Endothelial cell of umbilical vein (primary cell): ENCODE data around the gene MRTFA. TPM values are rescaled to one million over a fixed set of nuclear protein-coding genes. Genes with fewer than 3 reads are reported as not detected.
A peak's percentile ranks its signal among the peaks of the same experiment; 100 is the strongest.

Experiments
- BruUV-seq: library from RNA; stranded (reverse); fragments of 400-500 nt; replicated peaks from 2 replicates; lab custom pipeline; 2021; lab: Mats Ljungman, UMichigan
- CTCF ChIA-PET: fragments of 300-600, 350-600 bp; sonication (Branson Sonifier 250); formaldehyde crosslinking; loops from one replicate; lab custom pipeline; 2021; ENCODE audit warnings: antibody characterized with exemption, inconsistent platforms; lab: Charles Lee
- POLR2A ChIA-PET: fragments of 300-600, 350-600 bp; sonication (Branson Sonifier 250); formaldehyde crosslinking; loops from one replicate; lab custom pipeline; 2021; ENCODE audit warnings: antibody characterized with exemption, inconsistent platforms; lab: Charles Lee
- DNase-seq: peaks from one replicate; pipeline ENCODE4 v3.0.0-alpha.2; 2011; ENCODE audit warnings: low read depth, low spot score
- FAIRE-seq: peaks from 2 replicates; lab custom pipeline; 2011; peaks lifted over from hg19 to GRCh38; lab: Jason Lieb, UNC
- H2AFZ ChIP-seq: 2 replicates; pipeline ENCODE4 v1.6.0; 2012; ENCODE audit warnings: low read depth, low read length, control low read depth, inconsistent platforms
- H3K27ac ChIP-seq: 2 replicates; pipeline ENCODE4 v1.5.1; 2011; ENCODE audit warnings: low read depth, mild to moderate bottlenecking, control low read depth, low read length, moderate library complexity; ENCODE audit not compliant: insufficient read depth
- H3K27me3 ChIP-seq, 2 experiments: 2 replicates each; pipeline versions ENCODE4 v1.6.0 to v1.6.1; 2011; ENCODE audit warnings: low read length in 2 of 2, mixed read lengths in 1 of 2; ENCODE audit not compliant: control insufficient read depth in 2 of 2, insufficient read depth in 2 of 2
- H3K36me3 ChIP-seq, 2 experiments: 2 replicates in 1 of 2; 3 replicates in 1 of 2; pipeline ENCODE4 v1.5.1; 2011; ENCODE audit warnings: low read length in 2 of 2, mild to moderate bottlenecking in 1 of 2, moderate library complexity in 1 of 2; ENCODE audit not compliant: control insufficient read depth in 2 of 2, insufficient read depth in 2 of 2; ENCODE audit errors: extremely low read depth in 1 of 2
- H3K4me1 ChIP-seq: 3 replicates; pipeline ENCODE4 v1.5.1; 2011; ENCODE audit warnings: mild to moderate bottlenecking, low read length; ENCODE audit not compliant: control insufficient read depth, insufficient read depth; ENCODE audit errors: extremely low read depth
- H3K4me2 ChIP-seq: 2 replicates; pipeline ENCODE4 v1.6.1; 2011; ENCODE audit warnings: low read length, control low read depth, mixed read lengths; ENCODE audit not compliant: insufficient read depth
- H3K4me3 ChIP-seq, 3 experiments: fragments of 200-600 bp in 1 of 3; sonication (generic), shearing (Covaris generic) in 1 of 3; replicated peaks in 1 of 3; 2 replicates each; pipeline ENCODE4 v1.5.1; 2011 to 2016; ENCODE audit warnings: control low read depth in 3 of 3, low read length in 3 of 3, mild to moderate bottlenecking in 2 of 3, inconsistent platforms in 1 of 3, low read depth in 1 of 3, moderate library complexity in 1 of 3; ENCODE audit not compliant: insufficient read depth in 1 of 3
- H3K79me2 ChIP-seq: 2 replicates; pipeline ENCODE4 v1.6.0; 2012; ENCODE audit warnings: low read length, inconsistent platforms; ENCODE audit not compliant: control insufficient read depth, insufficient read depth
- H3K9ac ChIP-seq: replicated peaks from 2 replicates; pipeline ENCODE3; 2011; ENCODE audit warnings: low read length, control low read depth; ENCODE audit not compliant: insufficient read depth; ENCODE audit errors: extremely low read depth
- H3K9me1 ChIP-seq: replicated peaks from 3 replicates; pipeline ENCODE4 v1.6.0; 2011; ENCODE audit warnings: mild to moderate bottlenecking, low read length; ENCODE audit not compliant: control insufficient read depth, insufficient read depth; ENCODE audit errors: extremely low read depth
- H3K9me3 ChIP-seq: replicated peaks from 2 replicates; pipeline ENCODE4 v1.5.1; 2012; ENCODE audit warnings: low read length, inconsistent platforms; ENCODE audit not compliant: control insufficient read depth, insufficient read depth
- H4K20me1 ChIP-seq: replicated peaks from 2 replicates; pipeline ENCODE3; 2011; ENCODE audit warnings: mild to moderate bottlenecking, low read length; ENCODE audit not compliant: control insufficient read depth, insufficient read depth; ENCODE audit errors: extremely low read depth
- EZH2 ChIP-seq: IDR thresholded peaks from 2 replicates; pipeline ENCODE4 v1.6.1; 2012; ENCODE audit warnings: borderline replicate concordance, low read depth, mild to moderate bottlenecking, moderate library complexity, low read length, inconsistent platforms; ENCODE audit not compliant: severe bottlenecking
- FOS ChIP-seq: IDR thresholded peaks from 2 replicates; pipeline ENCODE4 v1.6.1; 2011; ENCODE audit warnings: mild to moderate bottlenecking, low read length, moderate library complexity, borderline replicate concordance; ENCODE audit not compliant: insufficient read depth
- GATA2 ChIP-seq: IDR thresholded peaks from 2 replicates; pipeline ENCODE4 v1.7.0; 2011; ENCODE audit warnings: low read depth, mild to moderate bottlenecking, moderate library complexity, mixed read lengths, low read length; ENCODE audit not compliant: insufficient read length, insufficient read depth
- JUN ChIP-seq: IDR thresholded peaks from 2 replicates; pipeline ENCODE4 v1.6.1; 2011; ENCODE audit warnings: borderline replicate concordance, low read depth; ENCODE audit not compliant: insufficient read length, insufficient read depth
- MYC ChIP-seq: IDR thresholded peaks from one replicate; pipeline ENCODE4 v1.6.1; 2011; ENCODE audit warnings: mild to moderate bottlenecking, low read depth, low read length
- POLR2A ChIP-seq: IDR thresholded peaks from 2 replicates; pipeline ENCODE4 v1.6.1; 2012; ENCODE audit warnings: low read depth, mild to moderate bottlenecking, control low read depth, low read length
- POLR2AphosphoS5 ChIP-seq: IDR thresholded peaks from 2 replicates; pipeline ENCODE4 v1.6.1; 2012; ENCODE audit warnings: low read depth, mild to moderate bottlenecking, control low read depth, low read length, moderate library complexity; ENCODE audit not compliant: insufficient read depth
- dilution Hi-C: fragments of 300-500 bp; cut with MboI; formaldehyde crosslinking; loops from one replicate; pipeline ENCODE4 v1.15.0; 2019; ENCODE audit warnings: low sequenced_read_pairs; ENCODE audit not compliant: extremely low pct_ligation_motif_present
- intact Hi-C: fragments of 100-400 bp; cut with micrococcal nuclease; formaldehyde crosslinking; loops from one replicate; pipeline ENCODE4 v1.10.0; 2022
- polyA plus RNA-seq, 4 experiments: library from polyadenylated mRNA; depleted of rRNA in 3 of 4; stranded (reverse) in 3 of 4; unstranded in 1 of 4; fragments of >200 nt; gene quantifications; 2 replicates each; pipeline versions ENCODE4 v1.2.1 to v1.2.3, GENCODE V29; 2011 to 2012; ENCODE audit warnings: missing spikeins in 1 of 4
- total RNA-seq: library from RNA; stranded (reverse); gene quantifications from 2 replicates; pipeline ENCODE4 v1.2.3, GENCODE V29; 2021
- TF ChIP-seq, protein P1 (sequence below), 2 donors: IDR thresholded peaks; 1 replicate in 1 of 2; 2 replicates in 1 of 2; pipeline ENCODE4 v1.5.1; 2011; ENCODE audit warnings: low read length in 2 of 2, mild to moderate bottlenecking in 2 of 2, moderate library complexity in 2 of 2, control low read depth in 1 of 2, inconsistent platforms in 1 of 2, low read depth in 1 of 2; ENCODE audit not compliant: insufficient read depth in 1 of 2; ENCODE audit errors: extremely low read depth in 1 of 2
- TF ChIP-seq, protein P2 (sequence below): IDR thresholded peaks from 2 replicates; pipeline ENCODE4 v1.6.1; 2011; ENCODE audit not compliant: insufficient read depth, insufficient read length

The MRTFA gene
- total and polyA plus RNA-seq, 2 donors (not counting 3 experiments of a cell fraction or from before 2014, with no cell fraction given) = 13.6 to 44.1 TPM

DNA sequence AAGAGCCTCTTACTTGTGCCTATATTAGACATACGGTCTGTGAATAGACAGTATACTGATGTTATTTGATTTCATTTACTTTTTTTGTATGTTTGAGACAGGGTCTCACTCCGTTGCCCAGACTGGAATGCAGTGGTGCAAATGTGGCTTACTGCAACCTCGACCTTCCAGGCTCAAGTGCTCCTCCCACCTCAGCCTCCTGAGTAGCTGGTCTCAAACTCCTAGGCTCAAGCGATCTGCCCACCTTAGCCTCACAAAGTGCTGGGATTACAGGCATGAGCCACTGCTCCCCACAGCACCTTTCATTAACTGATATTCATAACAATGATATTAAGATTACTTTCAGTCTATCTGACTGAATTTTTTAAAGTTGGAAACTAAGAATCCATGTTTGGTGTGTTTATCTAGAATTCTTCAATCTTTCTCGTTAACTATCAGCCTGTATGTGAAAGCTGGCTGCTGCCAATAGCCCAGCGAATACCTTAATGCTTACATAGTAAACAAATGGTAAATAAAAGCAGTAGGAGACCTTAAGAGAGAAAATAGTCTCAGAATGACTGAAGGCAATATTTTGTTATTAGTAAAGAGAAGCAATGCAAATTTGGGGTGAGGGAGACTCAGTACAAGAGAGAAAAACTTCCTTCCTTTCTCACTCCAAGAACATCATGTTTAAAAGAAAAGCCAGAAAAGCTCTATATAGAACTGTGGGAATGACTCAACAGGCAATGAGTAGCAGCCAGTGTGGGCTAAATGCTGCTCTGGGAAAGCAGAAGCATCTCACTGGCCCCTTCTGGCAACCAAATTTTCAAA is 101.9 kb downstream of the MRTFA start:
- H3K27me3 ChIP-seq = no peaks in the 10 kb centered on the region
- no peak overlapping the region for H3K27ac ChIP-seq
- intact Hi-C loops = no loop called here
- no peak overlapping the region for H3K4me3 ChIP-seq
- H3K4me1 ChIP-seq = peaks cover 18% of the 10 kb centered on the region
- H3K9ac ChIP-seq = no peak overlapping the region
- dilution Hi-C loops = loop anchor here (10.0 kb wide), 1 partner anchor 110 kb away; no protein-coding TSS in a partner anchor
- DNase-seq (peak; percentile 39), FAIRE-seq (peak; percentile 72)
- H3K9me3 ChIP-seq = no peaks in the 10 kb centered on the region
- CTCF ChIA-PET = interaction anchor here (0.7 to 3.8 kb wide), 8 partner anchors 10 to 183 kb away, joined by 3 to 33 read pairs (median 4); partner anchors contain the start of gene MRTFA
- POLR2A ChIA-PET = interaction anchor here (0.6 to 0.7 kb wide), 2 partner anchors 10 to 299 kb away, joined by 3 to 4 read pairs; no protein-coding TSS in a partner anchor
- no peak for TF ChIP-seq GATA2
- no peak for TF ChIP-seq MYC
- no peak for TF ChIP-seq JUN
- TF ChIP-seq, protein P1, sequence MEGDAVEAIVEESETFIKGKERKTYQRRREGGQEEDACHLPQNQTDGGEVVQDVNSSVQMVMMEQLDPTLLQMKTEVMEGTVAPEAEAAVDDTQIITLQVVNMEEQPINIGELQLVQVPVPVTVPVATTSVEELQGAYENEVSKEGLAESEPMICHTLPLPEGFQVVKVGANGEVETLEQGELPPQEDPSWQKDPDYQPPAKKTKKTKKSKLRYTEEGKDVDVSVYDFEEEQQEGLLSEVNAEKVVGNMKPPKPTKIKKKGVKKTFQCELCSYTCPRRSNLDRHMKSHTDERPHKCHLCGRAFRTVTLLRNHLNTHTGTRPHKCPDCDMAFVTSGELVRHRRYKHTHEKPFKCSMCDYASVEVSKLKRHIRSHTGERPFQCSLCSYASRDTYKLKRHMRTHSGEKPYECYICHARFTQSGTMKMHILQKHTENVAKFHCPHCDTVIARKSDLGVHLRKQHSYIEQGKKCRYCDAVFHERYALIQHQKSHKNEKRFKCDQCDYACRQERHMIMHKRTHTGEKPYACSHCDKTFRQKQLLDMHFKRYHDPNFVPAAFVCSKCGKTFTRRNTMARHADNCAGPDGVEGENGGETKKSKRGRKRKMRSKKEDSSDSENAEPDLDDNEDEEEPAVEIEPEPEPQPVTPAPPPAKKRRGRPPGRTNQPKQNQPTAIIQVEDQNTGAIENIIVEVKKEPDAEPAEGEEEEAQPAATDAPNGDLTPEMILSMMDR (IDR thresholded peaks at IDR 0.05; ENCODE audit: extremely low read depth in 1 of 2, insufficient read depth in 1 of 2, low read depth in 1 of 2, low read length in 2 of 2) = no peak
- TF ChIP-seq EZH2 = no peak
- TF ChIP-seq FOS = peak; percentile 59
- no peak for TF ChIP-seq POLR2AphosphoS5
- TF ChIP-seq, protein P2, sequence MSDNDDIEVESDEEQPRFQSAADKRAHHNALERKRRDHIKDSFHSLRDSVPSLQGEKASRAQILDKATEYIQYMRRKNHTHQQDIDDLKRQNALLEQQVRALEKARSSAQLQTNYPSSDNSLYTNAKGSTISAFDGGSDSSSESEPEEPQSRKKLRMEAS = no peak
- no peak for TF ChIP-seq POLR2A
- H4K20me1 ChIP-seq = peaks cover 6% of the 10 kb centered on the region
- H3K36me3 ChIP-seq = no peaks in the 10 kb centered on the region
- H2AFZ ChIP-seq = no peak overlapping the region
- BruUV-seq = no TSS peak
- H3K9me1 ChIP-seq = no peaks in the 10 kb centered on the region
- peak overlapping the region; percentile 53 for H3K4me2 ChIP-seq
- H3K79me2 ChIP-seq = peaks cover 10% of the 10 kb centered on the region
